HG03025 (cell line): ENCODE data around the gene DUSP15.

Experiments used
- ATAC-seq: cut with Tn5 transposase; IDR thresholded peaks from one replicate; pipeline ENCODE4 v1.9.1; 2021; ENCODE audit warnings: mild to moderate bottlenecking, moderate library complexity; ENCODE audit not compliant: unreplicated experiment, low FRiP score

The DUSP15 gene

DNA sequence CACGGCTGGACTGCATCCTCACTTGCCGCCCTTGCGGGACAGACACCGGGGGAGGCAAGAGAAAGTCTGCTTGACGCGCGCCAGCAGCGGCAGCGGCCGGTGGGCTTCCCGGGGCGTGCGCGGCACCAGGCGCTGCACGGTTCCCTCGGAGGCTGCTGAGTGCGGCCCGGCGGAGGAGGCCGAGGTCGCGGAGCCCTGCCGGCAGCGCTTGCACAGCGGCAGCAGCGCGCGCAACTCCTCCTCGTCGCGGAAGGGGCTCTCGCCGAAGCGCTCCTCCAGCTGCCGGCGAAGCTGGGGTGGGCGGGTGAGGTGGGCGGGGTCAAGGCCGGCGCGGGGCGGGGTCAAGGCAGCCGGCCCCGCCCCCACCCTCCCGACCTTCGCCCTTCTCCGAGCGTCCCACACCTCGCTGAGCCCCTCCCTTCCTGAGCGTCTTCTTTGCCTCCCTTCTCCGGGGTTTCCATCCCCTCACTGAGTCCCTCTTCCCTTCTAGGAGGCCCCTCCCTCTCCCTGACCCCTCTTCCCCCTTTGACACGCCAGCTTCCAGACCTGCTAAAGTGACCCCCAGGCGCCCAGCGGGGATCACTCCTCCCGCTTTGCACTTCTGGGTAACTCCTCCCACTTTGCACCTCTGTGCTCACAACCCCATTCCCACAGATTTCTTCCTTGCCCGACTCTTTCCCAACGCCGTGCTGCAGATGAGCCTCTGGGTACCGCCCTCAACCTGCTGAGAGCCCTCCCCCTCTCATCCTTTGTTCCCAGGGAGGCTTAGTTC is 8.8 kb downstream of the DUSP15 start:
- ATAC-seq: no peak

DNA sequence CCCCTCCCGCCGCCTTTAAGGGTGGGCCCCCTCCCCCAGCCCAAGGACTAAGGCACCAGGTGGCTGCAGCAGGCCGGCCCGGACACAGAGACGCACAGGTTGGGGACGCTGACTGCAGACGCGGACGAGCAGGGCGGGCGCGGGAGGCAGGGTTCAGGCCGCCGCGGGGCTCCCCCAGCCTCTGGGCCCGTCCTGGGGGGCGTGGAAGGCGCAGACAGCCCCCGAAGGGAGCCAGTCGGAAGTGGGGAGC is 9.3 kb downstream of the DUSP15 start:
- no peak for ATAC-seq

DNA sequence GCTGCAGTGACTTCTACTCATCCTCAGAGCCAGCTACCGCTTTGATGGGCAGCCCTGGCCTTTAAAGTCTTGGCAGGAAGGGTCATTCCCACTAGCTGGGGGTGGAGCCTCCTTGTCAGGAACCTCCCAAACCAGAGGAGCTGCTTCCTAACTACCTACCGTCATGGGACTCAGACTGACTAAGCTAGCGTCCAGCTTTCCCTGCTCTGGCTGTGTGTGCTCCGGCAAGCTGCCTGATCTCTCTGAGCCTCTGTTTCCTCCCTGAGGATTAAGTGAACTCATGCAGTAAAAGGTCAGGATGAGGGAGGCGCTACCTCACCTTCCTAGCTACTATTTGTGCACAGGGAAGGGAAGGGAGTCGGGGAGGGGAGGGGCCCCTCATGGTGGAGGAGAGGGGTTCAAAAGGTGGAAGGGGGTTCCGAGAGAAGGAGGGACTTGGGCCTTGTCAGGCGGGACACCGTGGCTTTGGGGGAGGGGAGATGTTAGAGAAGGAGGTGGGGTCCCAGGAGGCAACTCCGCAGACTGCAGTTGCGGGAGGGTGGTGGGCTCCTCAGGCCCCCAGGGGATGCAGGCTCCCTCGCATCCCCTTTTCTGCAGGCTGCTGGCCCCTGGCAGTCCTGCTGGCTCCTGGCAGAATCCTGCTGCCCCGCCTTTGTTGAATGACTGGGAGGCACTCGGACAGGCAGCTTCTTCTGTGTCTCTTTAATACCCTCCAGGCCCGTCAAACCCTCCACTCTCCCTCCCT is 9.8 kb downstream of the DUSP15 start:
- no peak for ATAC-seq

DNA sequence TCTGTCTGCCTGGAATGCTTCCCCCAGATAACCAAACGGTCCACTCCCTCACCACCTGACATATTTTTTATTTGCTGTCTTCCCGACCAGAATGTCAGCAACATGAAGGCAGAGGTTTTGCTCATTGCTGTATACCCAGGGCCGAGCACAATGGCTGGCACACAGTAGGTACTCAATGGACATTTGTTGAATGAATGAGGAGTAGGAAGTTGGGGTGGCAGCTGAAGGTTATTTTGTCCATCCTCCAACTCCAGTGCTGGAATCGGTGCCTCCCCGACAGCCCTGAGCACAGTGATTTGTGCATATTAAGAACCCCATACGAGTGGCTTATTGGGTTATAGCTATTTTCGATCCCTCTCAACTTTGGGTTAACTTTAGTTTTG is 10.3 kb downstream of the DUSP15 start:
- ATAC-seq: no peak

DNA sequence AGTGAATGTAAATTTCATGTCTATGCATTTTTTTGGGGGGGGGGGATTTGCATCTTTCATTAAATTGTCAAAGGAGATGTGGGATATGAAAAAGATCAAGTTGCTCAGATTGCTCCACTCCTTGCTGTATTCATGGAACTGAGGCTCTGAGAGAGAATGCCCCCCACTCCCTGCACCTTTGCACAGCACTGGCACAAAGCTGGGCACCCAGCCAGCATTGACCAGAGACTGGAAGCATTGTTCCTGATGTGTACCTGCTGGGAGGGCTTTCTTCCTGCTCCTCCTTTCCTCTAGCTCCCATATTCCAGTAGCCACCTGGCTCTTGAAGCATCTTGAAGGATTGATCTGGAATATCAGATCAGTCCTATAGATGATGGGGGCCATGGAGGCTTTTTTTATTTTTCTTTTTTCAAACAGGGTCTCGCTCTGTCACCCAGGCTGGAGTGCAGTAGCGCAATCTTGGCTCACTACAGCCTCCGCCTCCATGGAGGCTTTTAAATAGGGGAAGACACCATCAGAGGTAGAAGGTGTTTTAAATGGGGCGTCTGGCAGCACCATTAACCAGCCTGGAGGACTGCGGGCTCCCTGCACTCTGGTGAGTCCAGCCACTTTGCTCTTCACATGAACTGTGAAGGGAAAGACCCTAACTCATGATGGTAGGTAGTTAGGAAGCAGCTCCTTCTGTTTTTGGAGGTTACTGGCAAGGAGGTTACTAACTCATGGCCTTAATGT is 10.9 kb downstream of the DUSP15 start:
- no peak for ATAC-seq

DNA sequence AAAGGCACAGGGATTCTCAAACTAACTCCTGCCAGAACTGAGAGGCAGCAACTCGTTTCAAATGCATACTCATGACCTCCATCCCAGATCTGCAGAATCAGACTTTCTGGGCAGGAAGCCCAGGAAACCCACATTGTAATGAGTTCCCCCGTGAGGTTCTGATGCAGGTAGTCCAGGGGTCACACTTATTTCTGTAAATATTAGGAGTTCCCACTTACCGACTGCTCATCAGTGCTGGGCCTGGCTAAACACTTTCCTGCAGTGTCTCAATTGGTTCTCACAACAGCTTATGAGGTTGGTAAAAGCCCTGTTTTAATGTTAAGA is 11.6 kb downstream of the DUSP15 start:
- ATAC-seq: no peak

DNA sequence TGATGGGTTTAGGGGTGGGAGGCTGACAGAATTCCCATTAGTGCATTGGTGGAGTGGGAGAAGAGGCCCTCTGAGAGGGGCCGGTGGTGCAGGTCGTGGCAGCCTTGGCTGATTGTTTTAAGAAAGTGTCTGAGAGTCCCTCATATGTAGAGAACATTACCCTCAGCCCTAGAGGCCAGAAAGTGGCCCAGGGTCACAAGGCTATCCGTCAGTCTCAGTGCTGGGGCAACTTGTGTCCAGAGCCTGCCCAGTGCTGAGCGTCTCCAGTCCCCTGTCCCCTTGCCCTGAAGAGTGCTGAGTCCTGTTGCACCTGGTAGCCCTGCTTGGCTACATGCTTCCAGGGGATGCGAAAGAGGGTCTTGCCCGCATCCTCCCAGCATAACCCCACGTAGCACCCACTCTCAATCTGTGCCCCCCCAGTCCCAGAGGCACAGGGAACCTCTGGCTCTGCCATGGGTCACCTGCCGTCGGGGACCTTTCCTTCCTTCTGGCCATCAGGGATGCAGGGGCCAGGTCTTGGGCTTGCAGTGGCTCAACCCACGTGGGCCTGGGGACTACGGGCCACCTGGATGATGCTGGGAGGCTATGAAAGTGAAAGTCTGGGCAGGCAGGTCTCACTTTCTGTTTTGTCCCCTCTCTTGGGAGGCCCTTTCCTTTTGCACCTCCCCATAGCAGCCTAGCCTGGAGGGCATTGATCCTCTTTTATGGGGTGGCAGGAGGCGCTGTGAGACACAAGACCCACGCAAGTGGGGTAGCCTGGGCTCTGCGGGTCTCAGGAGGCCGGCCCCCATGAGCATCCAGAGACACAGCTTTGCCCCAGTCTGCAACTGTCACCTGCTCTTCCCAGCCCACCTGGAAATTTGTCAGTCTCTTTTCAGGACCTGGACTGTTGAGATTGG is 12.2 kb downstream of the DUSP15 start:
- no peak for ATAC-seq

DNA sequence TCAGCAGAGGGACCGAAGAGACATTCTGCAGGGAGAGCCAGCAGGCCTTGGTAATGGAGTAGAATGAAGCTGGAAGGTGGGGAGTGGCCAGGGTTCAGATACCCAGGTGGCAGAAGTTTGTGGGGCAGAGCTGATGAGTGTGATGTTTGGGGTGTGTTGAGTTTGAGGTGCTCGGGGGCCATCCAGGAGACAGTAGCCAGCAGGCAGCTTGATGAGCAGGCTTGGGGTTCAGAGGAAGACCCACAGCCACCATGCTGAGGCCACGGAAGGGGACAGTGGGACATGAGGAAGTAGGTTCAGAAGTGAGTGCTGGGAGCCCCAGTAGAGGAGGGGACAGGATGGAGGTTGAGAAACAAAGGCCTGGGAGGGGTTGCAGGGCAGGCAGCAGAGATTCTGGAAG is 13.8 kb downstream of the DUSP15 start:
- no peak for ATAC-seq

DNA sequence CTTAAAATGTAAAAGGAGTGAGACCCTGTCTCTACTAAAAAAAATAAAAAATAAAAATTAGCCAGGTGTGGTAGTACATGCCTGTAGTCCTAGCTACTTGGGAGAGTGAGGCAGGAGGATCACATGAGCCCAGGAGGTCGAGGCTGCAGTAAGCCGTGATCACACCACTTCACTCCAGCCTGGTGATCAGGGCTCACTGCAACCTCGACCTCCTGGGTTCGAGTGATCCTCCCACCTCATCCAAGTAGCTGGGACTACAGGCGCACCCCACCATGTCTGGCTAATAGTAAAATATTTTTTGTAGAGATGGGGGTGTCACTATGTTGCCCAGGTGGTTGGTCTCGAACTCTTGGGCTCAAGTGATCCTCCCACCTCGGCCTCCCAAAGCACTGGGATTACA is 16.8 kb downstream of the DUSP15 start:
- ATAC-seq: no peak

DNA sequence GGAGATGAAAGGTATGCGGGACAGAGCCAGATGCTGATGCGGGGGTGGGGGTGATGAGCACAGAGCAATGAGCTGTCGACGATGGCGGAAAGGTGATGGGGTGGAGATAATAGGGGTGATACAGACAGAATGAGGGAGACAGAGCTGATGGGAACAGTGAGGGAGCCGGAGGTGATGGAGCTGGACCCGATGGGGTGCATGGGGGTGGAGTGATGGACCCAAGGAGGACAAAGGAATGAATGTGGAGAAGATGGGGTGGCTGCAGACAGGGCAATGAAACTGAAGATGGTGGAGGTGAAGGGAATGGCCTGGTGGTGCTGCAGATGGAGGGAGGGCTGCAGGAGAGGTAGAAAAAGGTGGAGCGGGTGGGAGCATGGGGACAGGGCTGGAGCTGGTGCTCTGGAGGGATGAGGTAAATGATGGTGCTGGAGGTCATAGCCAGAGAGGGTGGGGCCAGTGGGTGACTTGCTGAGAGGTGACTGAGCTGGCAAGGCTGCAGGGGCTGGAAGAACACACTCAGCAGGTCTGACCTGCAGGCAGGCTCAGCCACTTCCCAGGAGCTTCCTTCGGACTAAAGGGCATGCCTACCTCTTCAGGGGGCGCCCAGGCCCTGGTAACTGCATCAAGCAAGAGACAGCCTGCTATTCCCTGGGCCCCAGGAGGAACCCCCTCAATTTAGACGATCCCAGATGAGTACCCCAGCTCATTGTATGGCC is 18.9 kb downstream of the DUSP15 start:
- no peak for ATAC-seq

DNA sequence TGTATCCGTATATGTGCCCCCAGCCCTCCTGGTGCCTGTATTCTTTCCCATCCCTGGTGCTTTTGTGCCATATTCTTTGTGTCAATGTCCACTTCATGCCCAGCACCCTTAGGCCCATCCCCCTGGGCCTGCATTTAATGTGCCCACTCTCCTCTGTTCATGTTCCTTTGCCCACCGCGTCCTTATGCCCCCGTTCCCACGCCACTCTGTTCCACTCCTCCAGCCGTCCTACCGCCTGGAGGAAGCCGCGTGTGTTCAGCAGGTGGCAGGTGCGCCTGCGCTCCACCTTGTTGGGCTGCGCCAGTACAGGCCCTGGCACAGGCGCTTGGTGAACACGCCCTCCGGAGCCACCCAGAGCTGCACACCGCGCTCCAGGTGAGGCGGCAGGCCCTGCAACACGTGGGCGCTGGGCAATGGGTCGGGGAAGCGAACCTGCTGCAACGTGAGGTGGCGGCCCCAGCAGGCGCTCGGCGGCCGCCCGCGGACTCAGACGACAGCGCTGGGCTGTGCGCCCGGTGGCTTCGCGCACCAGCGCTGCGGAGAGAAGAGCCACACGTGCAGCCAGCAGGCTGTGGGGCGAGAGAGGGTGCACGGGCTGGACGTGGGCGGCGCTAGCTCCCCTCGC is 20.9 kb downstream of the DUSP15 start:
- no peak for ATAC-seq

DNA sequence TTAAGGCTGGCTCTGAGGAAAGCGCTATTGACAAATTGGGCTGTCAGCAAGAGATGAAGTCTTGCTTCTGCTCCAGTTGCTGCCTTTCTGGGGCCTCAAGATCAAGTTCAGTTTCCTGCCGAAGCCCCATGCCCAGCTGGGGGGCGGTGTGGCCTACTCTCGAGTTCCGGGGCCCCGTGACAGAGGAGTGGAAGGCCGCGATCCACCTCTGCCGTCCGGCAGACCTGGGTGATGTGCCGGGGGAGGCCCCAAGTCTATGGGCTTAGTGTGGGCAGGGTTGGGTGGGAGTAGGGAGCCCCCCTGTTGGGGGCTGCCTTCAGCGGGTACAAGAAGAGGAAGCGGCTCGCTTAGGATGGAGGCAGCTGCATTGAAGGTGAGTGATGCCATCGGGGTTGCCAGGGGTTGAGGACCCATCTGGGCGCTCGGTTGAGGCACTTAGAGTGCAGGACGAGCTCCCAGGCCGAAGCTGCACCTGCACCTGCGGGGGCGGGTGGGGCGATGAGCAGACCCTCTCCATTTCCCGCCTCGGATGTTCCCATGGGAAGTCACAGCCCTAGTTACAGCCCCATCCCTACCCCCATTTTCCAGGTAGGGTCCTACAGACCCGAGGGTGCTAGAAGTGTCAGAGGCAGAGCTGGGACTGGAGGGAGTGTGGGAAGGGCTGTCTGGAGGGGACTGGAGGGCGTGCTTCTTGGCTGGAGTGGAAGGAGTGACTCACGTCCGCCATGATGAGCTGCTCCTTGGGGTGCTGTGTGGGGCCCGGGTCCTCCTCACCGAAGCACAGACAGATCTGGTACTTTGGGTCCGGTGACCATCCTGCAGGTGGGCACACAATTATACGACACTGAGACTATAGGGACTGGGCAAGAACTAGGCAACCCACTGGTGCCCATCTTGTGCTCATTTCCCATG is 22.0 kb downstream of the DUSP15 start:
- no peak for ATAC-seq

DNA sequence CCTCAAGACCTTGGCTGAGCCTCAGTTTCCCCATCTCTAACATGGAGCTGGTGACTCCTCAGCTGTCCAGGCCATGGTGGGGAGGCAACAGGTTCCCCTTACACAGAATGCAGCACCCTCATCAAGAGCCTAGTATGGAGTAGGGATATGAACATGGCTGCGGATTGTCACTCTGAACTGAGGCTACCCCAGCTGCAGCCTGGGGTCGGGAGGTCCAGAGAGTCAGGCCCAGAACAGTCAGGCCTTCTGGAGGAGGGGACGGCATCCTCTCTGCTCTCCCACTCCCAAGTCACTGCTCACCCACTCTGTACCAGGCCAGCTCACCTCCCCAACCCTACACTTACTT is 23.6 kb downstream of the DUSP15 start:
- ATAC-seq: no peak

DNA sequence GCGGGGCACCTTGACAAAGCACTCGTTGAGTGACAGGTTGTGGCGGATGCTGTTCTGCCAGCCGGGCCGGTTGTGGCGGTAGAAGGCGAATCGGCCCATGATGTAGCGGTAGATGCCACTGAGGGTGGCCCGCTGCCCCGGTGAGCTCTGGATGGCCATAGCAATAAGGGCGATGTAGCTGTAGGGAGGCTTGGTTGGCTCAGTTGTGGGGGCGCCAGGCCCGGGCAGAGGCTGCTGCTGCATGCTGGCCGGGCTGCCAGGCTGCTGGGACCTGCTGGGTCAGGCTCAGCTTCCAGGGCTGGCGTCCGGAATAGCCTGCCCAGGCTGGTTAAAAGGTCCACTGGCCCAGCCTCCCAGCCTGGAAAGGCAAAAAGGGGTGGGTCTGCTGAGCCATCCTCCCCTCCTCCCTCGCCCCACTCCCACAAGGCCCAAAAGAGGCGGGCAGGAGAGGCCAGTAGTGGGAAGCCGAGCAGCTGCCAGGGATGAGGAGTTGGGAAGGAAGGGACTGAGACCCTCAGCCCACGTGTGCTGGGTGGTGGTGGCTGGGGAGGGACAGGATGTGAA is 24.9 kb downstream of the DUSP15 start, which contains the start of gene FOXS1:
FOXS1 (minus strand) TSS at position 305 of the 564 bp plus-strand sequence; CDS start at position 243, 62 bp downstream.
- ATAC-seq: no peak

DNA sequence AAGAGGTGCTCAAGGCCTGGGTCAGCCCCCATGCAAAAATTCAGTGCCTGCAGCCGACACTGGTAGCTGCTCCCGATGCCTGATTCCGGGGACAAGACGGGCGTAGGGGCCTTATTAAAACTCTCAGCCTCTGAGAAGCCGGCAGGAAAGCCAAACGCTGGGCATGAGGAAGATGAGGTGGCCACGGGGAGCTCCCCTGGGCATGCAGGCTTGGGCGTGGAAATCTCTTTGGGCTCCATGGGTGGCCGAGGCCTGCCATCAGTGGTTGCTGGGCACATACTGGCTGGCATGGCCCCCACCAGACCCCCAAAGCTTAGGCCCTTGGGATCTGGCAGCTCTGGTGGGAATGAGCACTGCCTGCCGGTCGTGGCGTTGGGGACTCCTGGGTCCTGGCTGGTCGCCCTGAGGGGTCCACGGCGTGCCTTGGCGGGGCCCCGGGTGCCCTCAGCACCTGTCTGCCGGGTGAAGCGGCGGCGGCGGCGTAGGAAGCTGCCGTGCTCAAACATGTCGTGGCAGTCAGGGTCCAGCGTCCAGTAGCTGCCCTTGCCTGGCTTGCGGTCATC is 25.5 kb downstream of the DUSP15 start:
- ATAC-seq: no peak

DNA sequence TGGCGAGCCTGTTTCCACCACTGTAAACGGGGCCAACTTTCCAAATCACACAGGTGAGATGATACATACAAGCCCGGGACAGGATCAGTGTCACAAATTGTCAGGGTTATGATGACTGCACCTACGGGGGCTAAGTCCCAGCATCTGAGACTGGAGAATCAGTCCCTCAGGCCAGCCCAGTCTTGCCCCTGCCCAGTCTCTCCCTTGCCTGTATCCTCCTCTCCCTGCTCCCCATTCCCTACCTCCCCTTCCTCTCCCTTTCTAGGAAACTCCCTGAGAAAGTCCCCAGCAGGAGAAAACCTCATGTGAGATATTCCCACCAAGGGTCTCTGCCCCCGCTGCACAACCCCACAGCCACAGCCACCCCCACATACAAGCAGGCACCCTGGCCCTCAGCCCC is 26.4 kb downstream of the DUSP15 start:
- ATAC-seq: no peak

DNA sequence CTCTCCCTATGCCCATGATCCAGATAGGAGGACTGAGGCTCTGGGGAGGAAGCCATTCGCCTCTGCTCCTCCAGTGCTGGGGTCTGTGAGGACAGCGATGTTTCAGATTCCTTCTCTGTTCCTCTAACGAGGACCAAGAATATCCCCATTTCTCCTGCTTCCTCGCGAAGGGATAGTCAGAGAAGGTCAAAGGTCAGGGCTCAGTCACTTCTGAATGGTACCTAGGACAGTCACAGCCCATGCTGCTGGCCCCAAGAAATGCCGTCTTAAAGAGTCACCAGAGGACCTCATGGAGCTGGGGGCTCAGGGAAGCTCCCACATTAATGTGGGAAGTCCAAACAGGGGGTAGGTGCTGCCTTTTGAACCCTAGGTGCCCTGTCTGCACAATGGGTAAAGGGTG is 27.0 kb downstream of the DUSP15 start:
- no peak for ATAC-seq

DNA sequence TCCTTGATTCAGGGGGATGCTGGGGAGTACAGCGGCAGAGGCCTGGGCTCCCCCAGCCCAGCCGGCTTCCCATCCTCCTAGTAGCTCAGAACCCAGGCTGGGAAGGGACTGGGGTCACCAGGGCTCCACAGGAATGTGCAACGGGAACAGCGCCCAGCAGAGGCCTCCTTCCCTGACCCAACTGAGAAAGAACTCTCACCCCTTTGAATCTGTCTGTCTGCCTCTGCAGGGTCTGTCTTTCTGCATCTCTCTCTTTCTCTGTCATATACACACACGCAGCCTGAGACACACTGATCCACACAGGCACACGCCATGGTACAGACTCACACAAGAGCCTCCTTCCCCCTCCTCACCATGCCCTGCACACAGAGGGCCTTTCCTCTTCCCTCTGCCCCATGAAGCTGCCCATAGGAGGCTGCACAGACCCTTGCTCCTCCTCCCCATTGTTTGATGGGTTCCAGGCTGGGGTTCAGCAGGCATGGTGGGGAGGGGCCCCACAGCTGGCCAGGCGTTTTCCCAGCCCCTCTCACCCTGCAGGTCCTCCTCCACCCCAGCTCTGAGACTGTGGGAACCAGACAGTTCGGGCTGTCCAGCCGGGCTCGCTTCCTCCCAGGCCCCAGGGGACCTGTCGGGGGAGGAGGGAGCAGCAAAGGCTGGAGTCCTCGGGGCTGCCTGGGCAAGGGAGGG is 27.7 kb downstream of the DUSP15 start:
- no peak for ATAC-seq
